22Rv1 (cell line): ENCODE results near the gene MYL5.
A peak's percentile ranks its signal among the peaks of the same experiment; 100 is the strongest.

Experiments
- H3K27ac ChIP-seq: fragments of 450-650 bp; 2 replicates; pipeline ENCODE4 v1.5.1; 2017
- CTCF ChIP-seq: fragments of 450-650 bp; IDR thresholded peaks from 2 replicates; pipeline ENCODE4 v1.5.1; 2017; ENCODE audit warnings: mild to moderate bottlenecking
- ZFX ChIP-seq: fragments of 450-650 bp; IDR thresholded peaks from 2 replicates; pipeline ENCODE4 v1.6.1; 2017; ENCODE audit warnings: antibody characterized with exemption, borderline replicate concordance

MYL5 gene

GRCh38 chr4:682490-683172 is 8.3 kb downstream of the MYL5 start:
- H3K27ac ChIP-seq: peak overlapping the region; percentile 65
- TF ChIP-seq CTCF (no peak), ZFX (no peak)

- TF ChIP-seq CTCF: no peak
- TF ChIP-seq ZFX: no peak
- 0 out of 2 replicates have a peak overlapping the region, but pooled peaks have one; percentile 25 for H3K27ac ChIP-seq
These were observed 9.0 kb downstream of the MYL5 start for GRCh38 chr4:683247-683897.

GRCh38 chr4:683982-684622 is 9.8 kb downstream of the MYL5 start:
- H3K27ac ChIP-seq: 0 out of 2 replicates have a peak overlapping the region, but pooled peaks have one; percentile 25
- TF ChIP-seq ZFX: no peak
- peak; percentile 96 for TF ChIP-seq CTCF

GRCh38 chr4:684623-685327 is 10.4 kb downstream of the MYL5 start:
- TF ChIP-seq CTCF (no peak), ZFX (no peak)
- no peak overlapping the region for H3K27ac ChIP-seq

- no peak overlapping the region for H3K27ac ChIP-seq
These were observed 11.5 kb downstream of the MYL5 start for GRCh38 chr4:685679-686412.

More at GRCh38 chr4:685679-686412, 11.5 kb downstream of the MYL5 start:
- no peak for TF ChIP-seq CTCF
- no peak for TF ChIP-seq ZFX
